WERI-Rb-1 (cell line): Measurements from ENCODE around the gene SNX30.

Experiments
- DNase-seq: peaks from one replicate; pipeline ENCODE4 v3.0.0-alpha.2; 2020
- H3K27ac ChIP-seq: fragments of 250-450 bp; sonication (Bioruptor Pico); 2 replicates; pipeline ENCODE4 v1.5.1; 2020; ENCODE audit warnings: mild to moderate bottlenecking, moderate library complexity
- H3K27me3 ChIP-seq: fragments of 250-450 bp; sonication (Bioruptor Pico); 2 replicates; pipeline ENCODE4 v1.5.1; 2021; ENCODE audit warnings: mild to moderate bottlenecking, low read depth, moderate library complexity; ENCODE audit not compliant: insufficient read depth, severe bottlenecking
- H3K36me3 ChIP-seq: fragments of 250-450 bp; sonication (Bioruptor Pico); 2 replicates; pipeline ENCODE4 v1.5.1; 2020; ENCODE audit warnings: mild to moderate bottlenecking, moderate library complexity
- H3K4me3 ChIP-seq: 2 replicates; pipeline ENCODE4 v1.5.1; 2011; ENCODE audit warnings: low read depth, mild to moderate bottlenecking, control low read depth, low read length
- H3K9me3 ChIP-seq: fragments of 250-450 bp; sonication (Bioruptor Pico); 2 replicates; pipeline ENCODE4 v1.5.1; 2021; ENCODE audit warnings: mild to moderate bottlenecking, moderate library complexity; ENCODE audit not compliant: severe bottlenecking
- CTCF ChIP-seq: IDR thresholded peaks from 2 replicates; pipeline ENCODE4 v1.5.1; 2011; ENCODE audit warnings: low read depth, mild to moderate bottlenecking, control low read depth, inconsistent platforms, low read length

SNX30 gene

GRCh38 chr9:112870556-112870955 is 120.0 kb downstream of the SNX30 start:
- Histone ChIP-seq H3K36me3 (peaks cover 38% of the 10 kb centered on the region), H3K9me3 (no peaks in the 10 kb centered on the region), H3K27ac (no peak overlapping the region), H3K27me3 (no peaks in the 10 kb centered on the region), H3K4me3 (no peak overlapping the region)
- no peak for DNase-seq
- TF ChIP-seq CTCF: no peak

- no peaks in the 10 kb centered on the region for H3K27me3 ChIP-seq
- no peak for DNase-seq
- peaks cover 34% of the 10 kb centered on the region for H3K36me3 ChIP-seq
- no peaks in the 10 kb centered on the region for H3K9me3 ChIP-seq
- no peak overlapping the region for H3K4me3 ChIP-seq
- no peak overlapping the region for H3K27ac ChIP-seq
- TF ChIP-seq CTCF: no peak
Measured at GRCh38 chr9:112872019-112872418, 121.5 kb downstream of the SNX30 start.

- H3K36me3 ChIP-seq: peaks cover 23% of the 10 kb centered on the region
- H3K9me3 ChIP-seq: no peaks in the 10 kb centered on the region
- DNase-seq: no peak
- H3K27me3 ChIP-seq: no peaks in the 10 kb centered on the region
- H3K27ac ChIP-seq: no peak overlapping the region
- no peak for TF ChIP-seq CTCF
- no peak overlapping the region for H3K4me3 ChIP-seq
Measured at GRCh38 chr9:112873773-112874405, 123.3 kb downstream of the SNX30 start.

- no peak overlapping the region for H3K4me3 ChIP-seq
- peaks cover 6% of the 10 kb centered on the region for H3K36me3 ChIP-seq
- TF ChIP-seq CTCF: no peak
- DNase-seq: no peak
- no peaks in the 10 kb centered on the region for H3K9me3 ChIP-seq
- H3K27me3 ChIP-seq: no peaks in the 10 kb centered on the region
- H3K27ac ChIP-seq: no peak overlapping the region
Measured at GRCh38 chr9:112878752-112879151, 128.2 kb downstream of the SNX30 start.

- Histone ChIP-seq H3K4me3 (no peak overlapping the region), H3K27me3 (no peaks in the 10 kb centered on the region), H3K9me3 (no peaks in the 10 kb centered on the region), H3K36me3 (peaks cover 3% of the 10 kb centered on the region; the same call in 1 of the 2 replicates), H3K27ac (no peak overlapping the region)
- no peak for DNase-seq
- no peak for TF ChIP-seq CTCF
Measured at GRCh38 chr9:112880650-112881049, 130.1 kb downstream of the SNX30 start.

GRCh38 chr9:112881331-112881730 is 130.8 kb downstream of the SNX30 start:
- TF ChIP-seq CTCF: no peak
- no peak overlapping the region for H3K27ac ChIP-seq
- DNase-seq: no peak
- H3K36me3 ChIP-seq: peaks cover 3% of the 10 kb centered on the region; the same call in 1 of the 2 replicates
- H3K9me3 ChIP-seq: no peaks in the 10 kb centered on the region
- H3K4me3 ChIP-seq: no peak overlapping the region
- H3K27me3 ChIP-seq: no peaks in the 10 kb centered on the region
